ENCODE results near the gene EVI5.

GRCh38 chr1:92504291-92505014 is 280.5 kb downstream of the EVI5 start:
- no peak for TF ChIP-seq YY1 (IDR thresholded peaks at IDR 0.05; ENCODE audit: insufficient read depth, insufficient read length)
- TF ChIP-seq ZNF274 (IDR thresholded peaks at IDR 0.05; ENCODE audit: low read depth, low read length): no peak
